ENCODE results near the gene CTSS. TPM values are rescaled to one million over a fixed set of nuclear protein-coding genes. Genes with fewer than 3 reads are reported as not detected.
A peak's percentile ranks its signal among the peaks of the same experiment; 100 is the strongest.

Gene CTSS
- total and polyA plus RNA-seq, 2 donors (not counting 1 experiment from before 2014, with no cell fraction given): 106 to 221 TPM

GRCh38 chr1:150789396-150789795 is 23.8 kb upstream of the CTSS start:
- ChIA-PET CTCF (interaction anchor here (1.8 kb wide), 1 partner anchor 24 kb away, joined by 5 read pairs; the partner anchor contains the start of gene CTSS), POLR2A (no interaction called here)
- Histone ChIP-seq H3K9me3 (ENCODE audit: control extremely low read depth in 1 of 3, control insufficient read depth in 2 of 3, insufficient read depth in 1 of 3, low read length in 2 of 3) (peaks cover 0 to 2% (median 0%) of the 10 kb centered on the region in 3 donors), H2AFZ (ENCODE audit: insufficient read depth, low read depth, low read length, poor library complexity, severe bottlenecking) (no peak overlapping the region), H3K79me2 (ENCODE audit: control insufficient read depth, insufficient read depth, low read length) (no peaks in the 10 kb centered on the region), H3K27me3 (replicated peaks in 1 of 4; ENCODE audit: control extremely low read depth in 1 of 4, control insufficient read depth in 3 of 4, insufficient read depth in 4 of 4, low read length in 3 of 4) (no peaks in the 10 kb centered on the region), H4K20me1 (ENCODE audit: control insufficient read depth, insufficient read depth, low read length, poor library complexity, severe bottlenecking) (no peaks in the 10 kb centered on the region), H3K4me1 (ENCODE audit: control insufficient read depth in 2 of 2, insufficient read depth in 2 of 2, low read length in 2 of 2) (peaks cover 9 to 14% of the 10 kb centered on the region in 2 donors), H3K36me3 (replicated peaks in 1 of 2; ENCODE audit: control extremely low read depth in 1 of 2, control insufficient read depth in 1 of 2, extremely low read depth in 1 of 2, insufficient read depth in 2 of 2, low read length in 1 of 2) (no peaks in the 10 kb centered on the region), H3K27ac (ENCODE audit: low read length in 2 of 2) (no peak overlapping the region), H3K4me2 (replicated peaks; ENCODE audit: low read depth, low read length, poor library complexity, severe bottlenecking) (no peak overlapping the region), H3K4me3 (ENCODE audit: control extremely low read depth in 1 of 5, extremely low read depth in 1 of 5, insufficient read depth in 1 of 5, low read depth in 2 of 5, low read length in 4 of 5) (no peak overlapping the region), H3K9ac (ENCODE audit: low read length) (no peak overlapping the region)
- H3K9me3 Mint-ChIP-seq (ENCODE audit: insufficient read depth): no peaks in the 10 kb centered on the region
- TF ChIP-seq CTCF (IDR thresholded peaks at IDR 0.05) (no peak), EZH2 (IDR thresholded peaks at IDR 0.05; ENCODE audit: borderline replicate concordance, insufficient read depth, low read depth, low read length, poor library complexity, severe bottlenecking) (no peak)
- intact Hi-C loops (cut with micrococcal nuclease): no loop called here
- ATAC-seq (ENCODE audit: low read depth) (no peak), DNase-seq (no peak)
- no peak overlapping the region for H3K4me3 Mint-ChIP-seq
- no peak overlapping the region for H3K27ac Mint-ChIP-seq
- H3K4me1 Mint-ChIP-seq: peaks cover 18% of the 10 kb centered on the region
- WGBS (ENCODE audit: insufficient coverage): 98% methylated on average over 3 of the region's 4 CpGs
- H3K27me3 Mint-ChIP-seq: no peaks in the 10 kb centered on the region

- no peaks in the 10 kb centered on the region for H3K27me3 Mint-ChIP-seq
- H3K79me2 ChIP-seq (ENCODE audit: control insufficient read depth, insufficient read depth, low read length): no peaks in the 10 kb centered on the region
- H3K36me3 ChIP-seq (replicated peaks in 1 of 2; ENCODE audit: control extremely low read depth in 1 of 2, control insufficient read depth in 1 of 2, extremely low read depth in 1 of 2, insufficient read depth in 2 of 2, low read length in 1 of 2): no peaks in the 10 kb centered on the region
- 83% methylated on average over 1 of the region's 4 CpGs for WGBS (ENCODE audit: insufficient coverage)
- H4K20me1 ChIP-seq (ENCODE audit: control insufficient read depth, insufficient read depth, low read length, poor library complexity, severe bottlenecking): no peaks in the 10 kb centered on the region
- no peak overlapping the region for H3K4me3 Mint-ChIP-seq
- ChIA-PET POLR2A (no interaction called here), CTCF (interaction anchor here (1.8 kb wide), 1 partner anchor 23 kb away, joined by 5 read pairs; the partner anchor contains the start of gene CTSS)
- H3K9me3 ChIP-seq (ENCODE audit: control extremely low read depth in 1 of 3, control insufficient read depth in 2 of 3, insufficient read depth in 1 of 3, low read length in 2 of 3): peaks cover 0 to 2% (median 0%) of the 10 kb centered on the region in 3 donors
- H3K27ac ChIP-seq (ENCODE audit: low read length in 2 of 2): no peak overlapping the region
- no peak overlapping the region for H3K4me2 ChIP-seq (replicated peaks; ENCODE audit: low read depth, low read length, poor library complexity, severe bottlenecking)
- H2AFZ ChIP-seq (ENCODE audit: insufficient read depth, low read depth, low read length, poor library complexity, severe bottlenecking): no peak overlapping the region
- ATAC-seq (ENCODE audit: low read depth): no peak
- DNase-seq: no peak
- peak overlapping the region; percentile 56 for H3K27ac Mint-ChIP-seq
- no peaks in the 10 kb centered on the region for H3K9me3 Mint-ChIP-seq (ENCODE audit: insufficient read depth)
- H3K4me1 ChIP-seq (ENCODE audit: control insufficient read depth in 2 of 2, insufficient read depth in 2 of 2, low read length in 2 of 2): peaks cover 9 to 14% of the 10 kb centered on the region in 2 donors
- H3K4me3 ChIP-seq (ENCODE audit: control extremely low read depth in 1 of 5, extremely low read depth in 1 of 5, insufficient read depth in 1 of 5, low read depth in 2 of 5, low read length in 4 of 5): no peak overlapping the region
- no peaks in the 10 kb centered on the region for H3K27me3 ChIP-seq (replicated peaks in 1 of 4; ENCODE audit: control extremely low read depth in 1 of 4, control insufficient read depth in 3 of 4, insufficient read depth in 4 of 4, low read length in 3 of 4)
- H3K9ac ChIP-seq (ENCODE audit: low read length): no peak overlapping the region
- no peak for TF ChIP-seq EZH2 (IDR thresholded peaks at IDR 0.05; ENCODE audit: borderline replicate concordance, insufficient read depth, low read depth, low read length, poor library complexity, severe bottlenecking)
- peaks cover 18% of the 10 kb centered on the region for H3K4me1 Mint-ChIP-seq
- intact Hi-C loops (cut with micrococcal nuclease): no loop called here
Observed at GRCh38 chr1:150788946-150789345, 23.4 kb upstream of the CTSS start.

Measured in B cell (primary cell).